Muscle of back (tissue), 11 donors: ENCODE measurements around the gene VPS37B. TPM values are rescaled to one million over a fixed set of nuclear protein-coding genes. Genes with fewer than 3 reads are reported as not detected.

Experiments
- DNase-seq, 3 donors: peaks; one replicate each; pipeline versions ENCODE4 v3.0.0 to v3.0.0-alpha.2; 2013
- polyA plus RNA-seq, 10 donors: library from polyadenylated mRNA; unstranded; fragments of 120-200 nt; gene quantifications; one replicate each; pipeline ENCODE4 v1.2.1, GENCODE V29; 2013; ENCODE audit not compliant: insufficient read length in 10 of 10

Gene VPS37B
- polyA plus RNA-seq, 10 donors = 17.8 to 26.6 (median 20.7) TPM

GRCh38 chr12:122867691-122868461, 28.0 kb downstream of the VPS37B start:
- no peak for DNase-seq

- DNase-seq = no peak
Observed at GRCh38 chr12:122866950-122867607, 28.8 kb downstream of the VPS37B start.

GRCh38 chr12:122866379-122866778, 29.5 kb downstream of the VPS37B start:
- DNase-seq = no peak

- DNase-seq = no peak
Observed at GRCh38 chr12:122865268-122866231, 30.4 kb downstream of the VPS37B start.

- no peak for DNase-seq
Observed at GRCh38 chr12:122864894-122865253, 31.1 kb downstream of the VPS37B start.

- DNase-seq = no peak
Observed at GRCh38 chr12:122862872-122863701, 32.8 kb downstream of the VPS37B start.

- no peak for DNase-seq
Observed at GRCh38 chr12:122862110-122862634, 33.8 kb downstream of the VPS37B start.

GRCh38 chr12:122861587-122861970, 34.3 kb downstream of the VPS37B start:
- DNase-seq = no peak

GRCh38 chr12:122860854-122861586, 34.9 kb downstream of the VPS37B start:
- DNase-seq = no peak

- peak; percentile 69 to 88 (median 87) for DNase-seq
Observed at GRCh38 chr12:122860040-122860853, 35.7 kb downstream of the VPS37B start.

- DNase-seq = no peak
Observed at GRCh38 chr12:122859303-122860039, 36.5 kb downstream of the VPS37B start.

- no peak for DNase-seq
Observed at GRCh38 chr12:122858591-122859302, 37.2 kb downstream of the VPS37B start.

- DNase-seq = no peak
Observed at GRCh38 chr12:122858171-122858570, 37.8 kb downstream of the VPS37B start.

GRCh38 chr12:122856999-122857671, 38.8 kb downstream of the VPS37B start:
- no peak for DNase-seq

GRCh38 chr12:122855928-122856831, 39.7 kb downstream of the VPS37B start:
- no peak for DNase-seq
